ENCODE results near the gene CACNA1H. TPM values are rescaled to one million over a fixed set of nuclear protein-coding genes. Genes with fewer than 3 reads are reported as not detected.

Gene CACNA1H
- total and polyA plus RNA-seq, 2 of the 8 experiments (the other 6 are each of a cell fraction or from before 2014, with no cell fraction given), result 14.0 to 28.7 TPM

GRCh38 chr16:1157639-1158455, 4.9 kb downstream of the CACNA1H start:
- no peak overlapping the region for H4K5ac ChIP-seq (ENCODE audit: insufficient read length, low read depth, low read length)
- peaks cover 0 to 12% (median 8%) of the 10 kb centered on the region in 4 experiments; a peak in 4 of 7 replicates for H3K4me1 ChIP-seq (replicated peaks in 1 of 4; ENCODE audit: control insufficient read depth in 3 of 4, insufficient read depth in 4 of 4, low read length in 3 of 4)
- H4K8ac ChIP-seq (ENCODE audit: extremely low read depth, insufficient read depth, low read length), result peak overlapping the region; percentile 25; the same call in 1 of the 2 replicates
- TF ChIP-seq EGR1 (IDR thresholded peaks at IDR 0.05; ENCODE audit: borderline replicate concordance, low read depth, low read length), result peak; percentile 29; the same call in 1 of the 2 replicates
- no peak for TF ChIP-seq PHF8 (conservative IDR thresholded peaks at IDR 0.05; ENCODE audit: low read depth, low read length)
- ChIA-PET POLR2A (ENCODE audit: partially characterized antibody) (interaction anchor here (0.7 to 2.0 kb wide), 4 partner anchors 12 to 27 kb away, joined by 3 to 5 read pairs (median 4); no protein-coding TSS in a partner anchor), CTCF (ENCODE audit: partially characterized antibody) (interaction anchor here (0.9 to 2.2 kb wide), 4 partner anchors 12 to 1056 kb away, joined by 3 to 10 read pairs (median 4); no protein-coding TSS in a partner anchor)
- peaks cover 3% of the 10 kb centered on the region; the same call in 1 of the 2 replicates for H3K23me2 ChIP-seq (ENCODE audit: low read depth, low read length)
- no peak overlapping the region for H3K9ac ChIP-seq (replicated peaks in 1 of 4; ENCODE audit: extremely low read depth in 1 of 4, low read depth in 3 of 4, low read length in 3 of 4)
- H3K9me3 ChIP-seq (ENCODE audit: insufficient read depth in 2 of 2, low read depth in 1 of 2, low read length in 1 of 2), result no peaks in the 10 kb centered on the region
- no peak for DNase-seq (ENCODE audit: low read depth in 1 of 2, low spot score in 2 of 2)
- H4K20me1 ChIP-seq (replicated peaks in 1 of 2; ENCODE audit: control insufficient read depth in 1 of 2, insufficient read depth in 2 of 2, low read length in 2 of 2), result peaks cover 16 to 39% of the 10 kb centered on the region in 2 experiments
- no peak overlapping the region for H3K18ac ChIP-seq (ENCODE audit: extremely low read depth, low read length)
- H3K27ac ChIP-seq (ENCODE audit: low read depth, low read length), result no peak overlapping the region
- H2AFZ ChIP-seq (ENCODE audit: low read length), result no peak overlapping the region
- H3K79me2 ChIP-seq (ENCODE audit: control insufficient read depth in 1 of 2, insufficient read depth in 2 of 2, low read length in 2 of 2), result peaks cover 0 to 35% of the 10 kb centered on the region in 2 experiments; a peak in 1 of 4 replicates
- no peak overlapping the region for H3K14ac ChIP-seq (ENCODE audit: insufficient read length)
- WGBS, 2 experiments (ENCODE audit: extremely low coverage in 1 of 2, insufficient coverage in 1 of 2, insufficient read length in 1 of 2, insufficient replicate concordance in 2 of 2, low coverage in 1 of 2, low lambda C conversion rate in 2 of 2, missing lambda C conversion rate in 1 of 2), result 86% methylated on average over 23 of the region's 40 CpGs; no CpG with 5 or more reads in 1 of the 2 experiments
- H3K4ac ChIP-seq (replicated peaks; ENCODE audit: insufficient read length, low read depth, low read length), result no peak overlapping the region
- H3K79me1 ChIP-seq (ENCODE audit: low read depth, low read length), result peaks cover 17% of the 10 kb centered on the region
- H2AK5ac ChIP-seq (ENCODE audit: low read depth, low read length), result no peak overlapping the region
- no peak overlapping the region for H3K4me3 ChIP-seq (ENCODE audit: extremely low read depth in 1 of 4, insufficient read depth in 2 of 4, low read depth in 3 of 4, low read length in 4 of 4)
- no peak overlapping the region for H2BK120ac ChIP-seq (replicated peaks; ENCODE audit: low read depth, low read length)
- H3K23ac ChIP-seq (ENCODE audit: insufficient read length), result no peak overlapping the region
- no peak overlapping the region for H2BK12ac ChIP-seq (ENCODE audit: low read depth, low read length)
- no peak overlapping the region for H2BK5ac ChIP-seq (ENCODE audit: low read depth, low read length)
- no peak overlapping the region for H2BK15ac ChIP-seq (ENCODE audit: low read length)
- H3K27me3 ChIP-seq (replicated peaks in 1 of 4; ENCODE audit: control insufficient read depth in 3 of 4, extremely low read depth in 1 of 4, insufficient read depth in 3 of 4, low read length in 3 of 4), result peaks cover 0 to 4% (median 0%) of the 10 kb centered on the region in 4 experiments; a peak in 1 of 7 replicates
- no peak overlapping the region for H3K56ac ChIP-seq (replicated peaks; ENCODE audit: insufficient read length, low read depth, low read length)
- no peak overlapping the region for H3K4me2 ChIP-seq (ENCODE audit: insufficient read depth in 1 of 2, low read depth in 2 of 2, low read length in 2 of 2)
- H3K36me3 ChIP-seq (ENCODE audit: control insufficient read depth in 2 of 4, insufficient read depth in 4 of 4, low read length in 3 of 4), result peaks cover 0 to 2% (median under 1%) of the 10 kb centered on the region in 4 experiments; a peak in 3 of 8 replicates
- no peak for FAIRE-seq
- H4K91ac ChIP-seq (replicated peaks; ENCODE audit: insufficient read length, low read length), result no peak overlapping the region
- no peak overlapping the region for H2BK20ac ChIP-seq (ENCODE audit: low read length)
